GM21717 (cell line): ENCODE measurements around the gene C1QTNF8.

Source experiments
- ATAC-seq: cut with Tn5 transposase; IDR thresholded peaks from one replicate; pipeline ENCODE4 v1.9.1; 2021; ENCODE audit warnings: mild to moderate bottlenecking, moderate library complexity; ENCODE audit not compliant: unreplicated experiment

The C1QTNF8 gene

DNA sequence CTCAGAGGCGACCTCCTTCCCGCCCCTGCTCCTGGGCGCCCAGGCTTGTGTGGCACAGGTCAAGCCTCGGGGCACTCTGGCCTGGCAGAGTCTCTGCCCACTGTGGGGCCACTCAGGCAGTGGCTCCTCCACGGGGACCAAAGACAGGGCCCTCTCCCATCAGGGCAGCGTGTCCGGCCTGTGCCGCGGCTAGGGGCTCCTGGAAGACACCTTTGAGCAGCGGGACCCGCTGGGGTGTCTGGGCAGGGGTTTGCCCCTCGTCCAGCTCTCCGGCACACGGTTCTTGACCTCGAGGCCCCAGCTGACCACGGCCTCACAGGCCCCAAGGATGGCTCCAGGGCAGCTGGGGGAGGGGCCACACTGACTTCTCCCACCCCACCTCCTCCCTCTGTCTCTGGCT, 48.2 kb downstream of the C1QTNF8 start:
- no peak for ATAC-seq

DNA sequence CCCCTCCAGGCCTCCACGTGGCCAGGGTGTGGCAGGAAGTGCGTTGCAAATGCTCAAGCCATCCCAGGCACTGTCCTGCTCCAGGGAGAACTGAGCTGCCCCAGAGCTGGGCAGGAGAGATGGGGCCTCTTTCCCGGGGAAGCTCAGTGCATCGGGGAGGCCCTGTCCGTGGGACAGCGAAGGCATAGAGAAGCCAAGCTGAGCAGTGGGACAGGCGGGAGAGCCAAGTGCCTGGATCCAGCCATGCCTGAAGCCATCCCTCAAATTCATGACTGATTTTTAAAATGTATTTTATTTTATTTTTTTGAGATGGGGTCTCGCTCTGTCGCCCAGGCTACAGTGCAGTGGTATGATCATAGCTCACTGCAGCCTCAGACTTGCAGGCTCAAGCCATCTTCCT, 48.9 kb downstream of the C1QTNF8 start:
- no peak for ATAC-seq

DNA sequence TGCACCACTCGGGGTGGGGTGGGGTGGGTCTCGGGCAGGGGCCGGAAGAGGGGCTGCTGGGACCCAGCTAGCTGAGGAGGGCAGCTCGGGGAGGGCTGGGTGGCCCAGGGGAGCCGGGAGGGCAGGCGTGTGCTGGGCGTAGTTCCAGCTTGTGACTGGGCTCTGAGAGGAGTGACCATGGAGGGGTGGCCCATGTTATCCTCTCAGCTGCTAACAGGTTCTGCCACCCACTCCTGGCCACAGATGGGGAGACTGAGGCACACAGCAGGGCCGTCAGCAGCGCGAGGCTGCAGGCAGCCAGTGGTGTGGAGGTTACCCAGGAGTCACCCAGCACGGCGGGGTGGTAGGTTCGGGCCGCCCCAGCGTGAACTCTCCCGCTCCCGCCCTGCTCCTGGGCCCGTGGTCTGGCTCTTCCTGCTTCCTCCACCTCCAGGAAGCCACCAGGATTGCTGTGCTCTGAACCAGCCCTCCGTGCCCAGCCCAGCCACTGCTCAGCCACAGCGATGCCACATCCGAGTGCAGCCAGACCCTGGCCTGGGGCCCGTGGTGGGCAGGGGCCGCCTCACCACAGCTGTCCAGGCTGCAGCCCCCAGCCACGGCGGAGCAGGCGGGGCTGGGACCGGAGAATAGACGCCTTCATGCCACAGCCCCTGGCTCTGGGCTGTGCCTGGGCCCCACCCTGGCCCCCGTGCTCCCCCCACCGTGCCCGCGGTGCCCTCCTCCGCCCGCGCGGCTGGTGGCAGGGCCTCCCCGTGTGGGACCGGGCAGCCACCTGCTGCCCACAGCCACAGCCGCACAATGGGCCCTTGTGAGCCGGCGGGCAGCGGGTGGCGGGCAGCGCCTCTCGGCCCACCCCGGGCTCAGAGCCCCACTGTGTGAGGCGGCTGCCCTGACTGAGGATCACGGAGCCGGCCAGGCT, 49.8 kb downstream of the C1QTNF8 start:
- no peak for ATAC-seq

- no peak for ATAC-seq
Observed at GRCh38 chr16:1045310-1045992, 50.6 kb downstream of the C1QTNF8 start.

DNA sequence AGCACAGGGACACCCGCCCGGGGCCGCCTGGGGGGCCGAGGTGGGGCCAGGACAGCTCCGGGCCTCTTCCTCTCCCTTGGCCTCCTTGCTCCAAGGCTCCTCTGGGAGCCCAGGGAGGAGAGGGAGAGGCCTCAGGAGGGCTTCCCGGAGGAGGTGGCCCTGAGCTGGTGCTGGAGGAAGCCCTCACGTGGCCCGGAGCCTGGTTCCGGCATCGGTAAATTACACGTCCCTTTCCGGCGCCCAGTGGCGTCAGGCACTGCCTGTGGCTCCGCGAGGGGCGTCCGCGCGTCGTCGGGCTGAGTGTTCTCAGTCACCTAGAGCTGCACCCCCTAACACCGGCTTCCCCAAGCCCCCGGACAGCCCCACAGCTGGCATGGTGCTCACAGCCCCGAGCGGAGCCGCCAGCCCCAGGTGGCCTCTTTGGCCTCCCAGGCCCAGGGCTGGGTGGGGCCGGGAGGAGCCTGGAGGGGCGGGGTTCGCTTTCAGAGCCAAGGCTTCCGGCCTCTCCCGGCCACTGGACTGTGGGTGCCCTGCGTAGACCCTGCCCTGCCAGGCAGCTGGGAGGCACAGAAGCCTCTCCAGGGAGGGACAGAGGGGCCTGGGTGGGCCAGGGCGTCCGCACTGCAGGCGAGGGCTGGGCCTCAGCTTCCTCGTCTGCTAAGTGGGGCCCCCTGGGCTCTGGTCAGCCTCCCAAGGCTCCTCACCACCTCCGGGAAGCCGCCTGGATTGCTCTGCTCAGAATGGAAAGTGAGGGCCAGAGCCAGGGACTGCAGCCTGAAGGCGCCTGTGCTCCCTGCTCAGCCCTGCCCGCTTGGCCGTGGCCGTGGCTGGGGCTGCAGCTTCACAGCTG, 51.4 kb downstream of the C1QTNF8 start:
- ATAC-seq, result no peak

- no peak for ATAC-seq
Observed at GRCh38 chr16:1043881-1044451, 52.1 kb downstream of the C1QTNF8 start.

- no peak for ATAC-seq
Observed at GRCh38 chr16:1042866-1043265, 53.2 kb downstream of the C1QTNF8 start.

DNA sequence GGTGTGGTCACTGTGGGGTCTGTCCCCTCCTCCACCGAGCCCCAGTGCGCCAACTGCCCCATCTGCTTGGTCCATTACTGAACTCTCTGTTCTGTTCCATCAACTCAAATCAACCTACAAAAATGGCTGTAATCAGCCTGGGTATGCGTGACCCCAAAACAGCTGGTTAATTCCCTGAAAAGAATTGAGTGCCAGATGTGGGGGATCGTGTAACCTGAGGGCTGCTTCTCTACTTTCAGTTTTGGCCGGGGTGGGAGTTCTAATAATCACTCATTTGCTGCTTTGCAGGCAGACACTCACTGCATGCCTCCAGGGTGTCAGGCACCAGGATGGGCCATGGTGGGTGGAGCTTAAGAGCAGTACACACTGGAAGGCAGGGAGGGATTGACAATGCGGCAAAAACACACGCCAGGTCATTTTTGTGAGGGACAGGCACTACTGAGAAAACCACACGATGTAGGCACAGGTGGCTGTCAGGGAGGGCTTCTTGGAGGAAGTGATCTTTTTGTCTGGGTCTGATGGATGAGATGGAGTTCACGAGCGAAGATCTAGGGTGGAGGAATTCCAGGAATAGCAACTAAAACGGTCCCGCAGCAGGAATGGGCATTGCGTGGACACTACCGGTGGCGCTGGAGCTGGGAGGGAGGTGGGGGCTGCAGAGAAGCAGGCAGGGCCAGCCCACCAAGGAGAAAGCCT, 53.8 kb downstream of the C1QTNF8 start:
- no peak for ATAC-seq

- ATAC-seq, result no peak
Observed at GRCh38 chr16:1040346-1040745, 55.7 kb downstream of the C1QTNF8 start.

GRCh38 chr16:1039762-1040161, 56.3 kb downstream of the C1QTNF8 start:
- no peak for ATAC-seq

GRCh38 chr16:1038932-1039331, 57.1 kb downstream of the C1QTNF8 start:
- ATAC-seq, result no peak
